Measurements from ENCODE around the gene LTA4H.

Gene LTA4H

GRCh38 chr12:96034621-96035282 is 635 bp downstream of the LTA4H start:
- TF ChIP-seq, protein P1, sequence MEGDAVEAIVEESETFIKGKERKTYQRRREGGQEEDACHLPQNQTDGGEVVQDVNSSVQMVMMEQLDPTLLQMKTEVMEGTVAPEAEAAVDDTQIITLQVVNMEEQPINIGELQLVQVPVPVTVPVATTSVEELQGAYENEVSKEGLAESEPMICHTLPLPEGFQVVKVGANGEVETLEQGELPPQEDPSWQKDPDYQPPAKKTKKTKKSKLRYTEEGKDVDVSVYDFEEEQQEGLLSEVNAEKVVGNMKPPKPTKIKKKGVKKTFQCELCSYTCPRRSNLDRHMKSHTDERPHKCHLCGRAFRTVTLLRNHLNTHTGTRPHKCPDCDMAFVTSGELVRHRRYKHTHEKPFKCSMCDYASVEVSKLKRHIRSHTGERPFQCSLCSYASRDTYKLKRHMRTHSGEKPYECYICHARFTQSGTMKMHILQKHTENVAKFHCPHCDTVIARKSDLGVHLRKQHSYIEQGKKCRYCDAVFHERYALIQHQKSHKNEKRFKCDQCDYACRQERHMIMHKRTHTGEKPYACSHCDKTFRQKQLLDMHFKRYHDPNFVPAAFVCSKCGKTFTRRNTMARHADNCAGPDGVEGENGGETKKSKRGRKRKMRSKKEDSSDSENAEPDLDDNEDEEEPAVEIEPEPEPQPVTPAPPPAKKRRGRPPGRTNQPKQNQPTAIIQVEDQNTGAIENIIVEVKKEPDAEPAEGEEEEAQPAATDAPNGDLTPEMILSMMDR (IDR thresholded peaks at IDR 0.05): no peak
- Histone ChIP-seq H3K27ac (peak overlapping the region; percentile 91 to 95), H3K27me3 (no peaks in the 10 kb centered on the region), H3K36me3 (no peaks in the 10 kb centered on the region), H3K9me3 (no peaks in the 10 kb centered on the region), H3K4me1 (peaks cover 0 to 16% (median 10%) of the 10 kb centered on the region in 4 donors), H3K4me3 (peak overlapping the region; percentile 88 to 94)
- DNase-seq: peak in 1 of 2 donors; percentile 25
- intact Hi-C loops (cut with DNase I; ENCODE audit: low total_unique reads): loop anchor here (10.0 kb wide), 1 partner anchor 370 kb away; the partner anchor contains the start of gene CDK17

GRCh38 chr12:96033549-96034389 is 1.6 kb downstream of the LTA4H start:
- no peaks in the 10 kb centered on the region for H3K9me3 ChIP-seq
- no peak for DNase-seq
- H3K27ac ChIP-seq: peak overlapping the region; percentile 91 to 95
- peak overlapping the region; percentile 88 to 94 for H3K4me3 ChIP-seq
- intact Hi-C loops (cut with DNase I; ENCODE audit: low total_unique reads): loop anchor here (10.0 kb wide), 1 partner anchor 371 kb away; the partner anchor contains the start of gene CDK17
- no peaks in the 10 kb centered on the region for H3K27me3 ChIP-seq
- TF ChIP-seq, protein P1 (IDR thresholded peaks at IDR 0.05): no peak
- peaks cover 0 to under 1% (median 0%) of the 10 kb centered on the region in 3 donors for H3K36me3 ChIP-seq
- peaks cover 0 to 16% (median 10%) of the 10 kb centered on the region in 4 donors for H3K4me1 ChIP-seq

DNA sequence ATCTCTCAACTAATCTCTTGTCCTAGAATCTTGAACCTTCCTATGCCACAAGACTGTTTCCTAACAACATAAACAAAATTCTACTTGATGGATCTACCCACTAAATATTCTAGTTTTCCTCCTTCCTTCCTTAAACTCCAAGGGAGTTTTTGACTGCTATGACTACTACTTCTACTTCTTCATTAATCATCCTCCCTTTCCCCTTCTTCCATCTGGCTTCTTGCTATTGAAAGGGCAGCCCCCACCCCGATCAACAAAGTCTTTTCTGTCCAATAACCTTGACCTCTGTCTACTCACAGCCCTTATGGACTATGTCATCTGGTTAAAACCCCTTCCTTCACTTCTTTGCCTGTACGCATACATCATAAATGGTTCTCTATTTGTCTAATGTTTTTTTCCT is 5.6 kb downstream of the LTA4H start:
- DNase-seq: no peak
- peaks cover 0 to 16% (median 10%) of the 10 kb centered on the region in 4 donors for H3K4me1 ChIP-seq
- TF ChIP-seq, protein P1 (IDR thresholded peaks at IDR 0.05): no peak
- no peak overlapping the region for H3K27ac ChIP-seq
- H3K27me3 ChIP-seq: no peaks in the 10 kb centered on the region
- H3K36me3 ChIP-seq: peaks cover 17 to 36% (median 24%) of the 10 kb centered on the region in 3 donors
- intact Hi-C loops (cut with DNase I; ENCODE audit: low total_unique reads): loop anchor here (10.0 kb wide), 1 partner anchor 375 kb away; the partner anchor contains the start of gene CDK17
- no peaks in the 10 kb centered on the region for H3K9me3 ChIP-seq
- H3K4me3 ChIP-seq: no peak overlapping the region

GRCh38 chr12:96028538-96028937 is 6.8 kb downstream of the LTA4H start:
- Histone ChIP-seq H3K27me3 (no peaks in the 10 kb centered on the region), H3K4me3 (no peak overlapping the region), H3K36me3 (peaks cover 28 to 47% (median 36%) of the 10 kb centered on the region in 3 donors), H3K27ac (no peak overlapping the region), H3K4me1 (peaks cover 0 to 6% (median 2%) of the 10 kb centered on the region in 4 donors), H3K9me3 (no peaks in the 10 kb centered on the region)
- TF ChIP-seq, protein P1 (IDR thresholded peaks at IDR 0.05): no peak
- DNase-seq: no peak
- intact Hi-C loops (cut with DNase I; ENCODE audit: low total_unique reads): no loop called here

GRCh38 chr12:96026331-96026730 is 9.1 kb downstream of the LTA4H start:
- TF ChIP-seq, protein P1 (IDR thresholded peaks at IDR 0.05): no peak
- no peaks in the 10 kb centered on the region for H3K9me3 ChIP-seq
- H3K4me3 ChIP-seq: no peak overlapping the region
- no peak overlapping the region for H3K27ac ChIP-seq
- H3K27me3 ChIP-seq: no peaks in the 10 kb centered on the region
- peaks cover 48 to 64% (median 59%) of the 10 kb centered on the region in 3 donors for H3K36me3 ChIP-seq
- intact Hi-C loops (cut with DNase I; ENCODE audit: low total_unique reads): no loop called here
- no peak for DNase-seq
- no peaks in the 10 kb centered on the region for H3K4me1 ChIP-seq

Data from tibial artery (tissue), 4 donors.